Calu3 (cell line): Measurements from ENCODE around the gene RAB20. TPM values are rescaled to one million over a fixed set of nuclear protein-coding genes. Genes with fewer than 3 reads are reported as not detected.
A peak's percentile ranks its signal among the peaks of the same experiment; 100 is the strongest.

ENCODE experiments used
- BruUV-seq: library from RNA; stranded (reverse); fragments of 400-500 nt; replicated peaks from 2 replicates; lab custom pipeline; 2021; lab: Mats Ljungman, UMichigan
- CTCF ChIA-PET: fragments of 300-600 bp; sonication (Branson Sonifier 250); formaldehyde crosslinking; loops from one replicate; lab custom pipeline; 2022; ENCODE audit warnings: antibody characterized with exemption; lab: Charles Lee
- DNase-seq: peaks from one replicate; pipeline ENCODE4 v3.0.0; 2022
- H3K27ac Mint-ChIP-seq: one replicate; pipeline ENCODE4 v1.8.0; 2022; ENCODE audit warnings: mixed read lengths; ENCODE audit not compliant: unreplicated experiment
- H3K27me3 Mint-ChIP-seq: one replicate; pipeline ENCODE4 v1.8.0; 2022; ENCODE audit warnings: mixed read lengths; ENCODE audit not compliant: unreplicated experiment
- H3K36me3 Mint-ChIP-seq: one replicate; pipeline ENCODE4 v1.8.0; 2022; ENCODE audit warnings: mild to moderate bottlenecking, moderate library complexity, mixed read lengths; ENCODE audit not compliant: insufficient read depth, unreplicated experiment
- H3K4me1 Mint-ChIP-seq: one replicate; pipeline ENCODE4 v1.8.0; 2022; ENCODE audit warnings: mild to moderate bottlenecking, low read depth, mixed read lengths; ENCODE audit not compliant: unreplicated experiment
- H3K4me3 Mint-ChIP-seq: one replicate; pipeline ENCODE4 v1.8.0; 2022; ENCODE audit warnings: mild to moderate bottlenecking, low read depth, moderate library complexity, mixed read lengths; ENCODE audit not compliant: unreplicated experiment
- H3K9me3 Mint-ChIP-seq: one replicate; pipeline ENCODE4 v1.8.0; 2022; ENCODE audit warnings: low read depth, mixed read lengths; ENCODE audit not compliant: unreplicated experiment
- intact Hi-C: fragments of 100-400 bp; cut with micrococcal nuclease; formaldehyde crosslinking; loops from one replicate; pipeline ENCODE4 v1.10.0; 2022; ENCODE audit not compliant: unreplicated experiment
- total RNA-seq: library from RNA; stranded (reverse); gene quantifications from 2 replicates; pipeline ENCODE4 v1.2.3, GENCODE V29; 2022
- TF ChIP-seq, protein P1 (sequence below): fragments of 200-600 bp; IDR thresholded peaks from one replicate; pipeline ENCODE4 v1.8.0; 2022; ENCODE audit warnings: antibody characterized with exemption; ENCODE audit not compliant: unreplicated experiment

RAB20 gene
- total RNA-seq, 1 experiment from 2014 or later, result 9.7 TPM

DNA sequence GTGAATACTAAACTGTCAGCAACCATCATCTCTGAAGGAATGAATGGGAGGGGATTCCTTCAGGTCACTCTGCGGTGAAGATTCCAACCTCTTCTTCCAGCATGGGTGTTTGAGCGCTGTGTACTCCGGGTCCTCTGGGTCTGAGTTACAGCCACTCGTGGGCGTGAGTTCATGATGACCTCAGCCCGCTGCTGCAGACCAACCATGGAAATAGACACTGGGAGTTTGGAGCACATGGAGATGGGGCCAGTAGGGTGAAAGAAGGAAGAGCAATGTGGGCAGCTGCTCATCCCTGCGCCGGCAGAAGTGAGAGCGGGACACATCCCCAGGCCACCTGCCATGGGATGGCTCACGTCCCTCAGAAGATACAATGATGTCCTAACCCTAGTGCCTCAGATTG is 16.8 kb upstream of the RAB20 start:
- CTCF ChIA-PET, result no interaction called here
- H3K4me1 Mint-ChIP-seq, result no peaks in the 10 kb centered on the region
- H3K4me3 Mint-ChIP-seq, result no peak overlapping the region
- H3K9me3 Mint-ChIP-seq, result no peaks in the 10 kb centered on the region
- TF ChIP-seq, protein P1, sequence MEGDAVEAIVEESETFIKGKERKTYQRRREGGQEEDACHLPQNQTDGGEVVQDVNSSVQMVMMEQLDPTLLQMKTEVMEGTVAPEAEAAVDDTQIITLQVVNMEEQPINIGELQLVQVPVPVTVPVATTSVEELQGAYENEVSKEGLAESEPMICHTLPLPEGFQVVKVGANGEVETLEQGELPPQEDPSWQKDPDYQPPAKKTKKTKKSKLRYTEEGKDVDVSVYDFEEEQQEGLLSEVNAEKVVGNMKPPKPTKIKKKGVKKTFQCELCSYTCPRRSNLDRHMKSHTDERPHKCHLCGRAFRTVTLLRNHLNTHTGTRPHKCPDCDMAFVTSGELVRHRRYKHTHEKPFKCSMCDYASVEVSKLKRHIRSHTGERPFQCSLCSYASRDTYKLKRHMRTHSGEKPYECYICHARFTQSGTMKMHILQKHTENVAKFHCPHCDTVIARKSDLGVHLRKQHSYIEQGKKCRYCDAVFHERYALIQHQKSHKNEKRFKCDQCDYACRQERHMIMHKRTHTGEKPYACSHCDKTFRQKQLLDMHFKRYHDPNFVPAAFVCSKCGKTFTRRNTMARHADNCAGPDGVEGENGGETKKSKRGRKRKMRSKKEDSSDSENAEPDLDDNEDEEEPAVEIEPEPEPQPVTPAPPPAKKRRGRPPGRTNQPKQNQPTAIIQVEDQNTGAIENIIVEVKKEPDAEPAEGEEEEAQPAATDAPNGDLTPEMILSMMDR, result no peak
- no peak overlapping the region for H3K27ac Mint-ChIP-seq
- no TSS peak for BruUV-seq
- H3K27me3 Mint-ChIP-seq, result no peaks in the 10 kb centered on the region
- intact Hi-C loops, result no loop called here
- DNase-seq, result no peak
- H3K36me3 Mint-ChIP-seq, result no peaks in the 10 kb centered on the region

DNA sequence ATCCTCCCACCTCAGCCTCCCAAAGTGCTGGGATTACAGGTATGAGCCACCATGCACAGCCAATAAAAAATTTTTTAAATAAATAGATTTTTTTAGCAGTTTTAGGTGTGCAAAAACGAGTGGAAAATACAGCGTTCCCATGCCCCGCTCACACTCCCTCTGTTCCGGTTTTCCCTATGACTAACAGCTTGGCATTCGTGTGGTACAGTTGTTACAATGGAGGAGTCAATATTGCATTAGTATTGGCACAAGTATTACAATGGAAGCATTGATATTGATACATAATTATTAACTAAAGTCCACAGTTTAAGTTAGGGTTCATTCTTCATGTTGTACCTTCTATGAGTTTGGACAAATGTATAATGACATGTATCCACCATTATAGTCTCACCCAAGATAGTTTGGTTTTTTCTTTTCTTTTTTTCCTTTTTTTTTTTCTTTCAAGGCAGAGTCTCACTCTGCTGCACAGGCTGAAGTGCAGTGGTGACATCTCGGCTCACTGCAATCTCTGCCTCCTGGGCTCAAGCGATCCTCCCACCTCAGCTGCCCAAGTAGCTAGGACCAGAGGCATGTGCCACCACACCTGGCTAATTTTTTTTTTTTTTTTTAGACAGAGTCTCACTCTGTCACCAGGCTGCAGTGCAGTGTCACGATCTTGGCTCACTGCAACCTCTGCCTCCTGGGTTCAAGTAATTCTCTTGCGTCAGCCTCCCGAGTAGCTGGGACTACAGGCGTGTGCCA is 15.4 kb upstream of the RAB20 start:
- no peaks in the 10 kb centered on the region for H3K9me3 Mint-ChIP-seq
- intact Hi-C loops, result no loop called here
- TF ChIP-seq, protein P1, result no peak
- H3K36me3 Mint-ChIP-seq, result no peaks in the 10 kb centered on the region
- H3K27ac Mint-ChIP-seq, result peak overlapping the region; percentile 91
- DNase-seq, result peak; percentile 28
- H3K4me1 Mint-ChIP-seq, result no peaks in the 10 kb centered on the region
- no peaks in the 10 kb centered on the region for H3K27me3 Mint-ChIP-seq
- no TSS peak for BruUV-seq
- H3K4me3 Mint-ChIP-seq, result no peak overlapping the region
- CTCF ChIA-PET, result interaction anchor here (0.6 to 0.7 kb wide), 2 partner anchors 17 to 25 kb away, joined by 4 to 5 read pairs; no protein-coding TSS in a partner anchor

- Mint-ChIP-seq H3K27me3 (no peaks in the 10 kb centered on the region), H3K4me1 (no peaks in the 10 kb centered on the region), H3K27ac (peak overlapping the region; percentile 44), H3K9me3 (no peaks in the 10 kb centered on the region), H3K36me3 (no peaks in the 10 kb centered on the region), H3K4me3 (no peak overlapping the region)
- intact Hi-C loops, result no loop called here
- DNase-seq, result no peak
- no TSS peak for BruUV-seq
- CTCF ChIA-PET, result no interaction called here
- TF ChIP-seq, protein P1, result no peak
Observed at GRCh38 chr13:110576070-110576394, 14.5 kb upstream of the RAB20 start.

GRCh38 chr13:110575322-110576069 is 14.0 kb upstream of the RAB20 start:
- TF ChIP-seq, protein P1, result no peak
- Mint-ChIP-seq H3K36me3 (no peaks in the 10 kb centered on the region), H3K27ac (peak overlapping the region; percentile 44), H3K4me1 (no peaks in the 10 kb centered on the region), H3K27me3 (no peaks in the 10 kb centered on the region), H3K4me3 (no peak overlapping the region), H3K9me3 (no peaks in the 10 kb centered on the region)
- CTCF ChIA-PET, result interaction anchor here (0.7 kb wide), 1 partner anchor 40 kb away, joined by 3 read pairs; the partner anchor contains the start of gene NAXD
- no TSS peak for BruUV-seq
- DNase-seq, result no peak
- intact Hi-C loops, result no loop called here
